Right lobe of liver (tissue), 6 donors: ENCODE data around the gene PIM3. TPM values are rescaled to one million over a fixed set of nuclear protein-coding genes. Genes with fewer than 3 reads are reported as not detected.
"Not testable (repeated sequence)": the region's sequence is repeated elsewhere in the genome, so short reads cannot be mapped to it uniquely, and the experiment has no call there.

Source experiments
- ATAC-seq, 4 donors: fragments of 200-7000 bp; cut with Tn5 transposase; one replicate each; pipeline ENCODE4 v1.9.1; 2020; ENCODE audit warnings: mild to moderate bottlenecking in 4 of 4, moderate library complexity in 4 of 4
- DNase-seq, 3 donors: peaks; one replicate each; pipeline ENCODE4 v3.0.0-alpha.2; 2020
- H3K27ac ChIP-seq, 3 donors: fragments of 200-600 bp; one replicate each; pipeline ENCODE4 v1.8.0; 2022
- H3K27me3 ChIP-seq, 2 donors: fragments of 200-600 bp; one replicate each; pipeline ENCODE4 v1.8.0; 2022
- H3K36me3 ChIP-seq, 4 donors: fragments of 200-600 bp; sonication (generic) in 1 of 4; one replicate each; pipeline versions ENCODE4 v1.5.1 to v1.8.0; 2017 to 2022; ENCODE audit warnings: control low read depth in 1 of 4
- H3K4me1 ChIP-seq, 4 donors: fragments of 200-600 bp; sonication (generic) in 1 of 4; one replicate each; pipeline versions ENCODE4 v1.5.1 to v1.8.0; 2017 to 2022; ENCODE audit warnings: control low read depth in 1 of 4
- H3K4me3 ChIP-seq, 3 donors: fragments of 200-600 bp; one replicate each; pipeline ENCODE4 v1.8.0; 2022
- H3K9me3 ChIP-seq, 4 donors: fragments of 200-600 bp; sonication (generic) in 1 of 4; one replicate each; pipeline versions ENCODE4 v1.5.1 to v1.8.0; 2017 to 2022; ENCODE audit warnings: control low read depth in 1 of 4
- CTCF ChIP-seq, 4 donors: fragments of 200-600 bp in 3 of 4; fragments of 450-650 bp in 1 of 4; IDR thresholded peaks; one replicate each; pipeline versions ENCODE4 v1.5.1 to v1.8.0; 2016 to 2022; ENCODE audit warnings: antibody characterized with exemption in 4 of 4, mild to moderate bottlenecking in 2 of 4
- POLR2A ChIP-seq: fragments of 450-650 bp; IDR thresholded peaks from one replicate; pipeline ENCODE4 v1.6.1; 2017; ENCODE audit warnings: antibody characterized with exemption, mild to moderate bottlenecking
- WGBS: methylation state at CpG from one replicate; pipeline ENCODE4 v1.1.6; 2018; ENCODE audit warnings: low coverage, low lambda C conversion rate; ENCODE audit not compliant: insufficient coverage; ENCODE audit errors: missing lambda C conversion rate; 5-methylcytosine and 5-hydroxymethylcytosine counted together
- intact Hi-C, 2 donors: fragments of 100-400 bp; cut with DNase I; formaldehyde crosslinking; loops; one replicate each; pipeline versions ENCODE4 v1.11.2 to v1.14.1; 2022
- total RNA-seq, 6 experiments: library from RNA; depleted of rRNA in 2 of 6; stranded (reverse); fragments of >200 nt in 2 of 6; fragmentation: NEBNext Ultra II Directional in 3 of 6; extraction: Animal tissue kit (Norgen Biotek cat#: 25700) in 3 of 6; gene quantifications; one replicate each; pipeline versions ENCODE4 v1.1.0 to v1.2.4, GENCODE V29; 2016 to 2023
- donor health status: DM: no; HTN: yes; CAD: no.
- donor health status: DM: no; HTN: no; CAD: no.
- donor health status: DM: no; HTN: no; CAD: no.
- donor health status: DM: no; HTN: yes; CAD: no.
- donor health status: DM: no; HTN: yes; CAD: no.

PIM3 gene
- total RNA-seq, 6 experiments from 2014 or later: 26.7 to 64.4 (median 32.8) TPM

GRCh38 chr22:49983148-49984042 is 22.8 kb downstream of the PIM3 start:
- TF ChIP-seq CTCF (IDR thresholded peaks at IDR 0.05) (peak in 3 of 4 donors; percentile 29 to 41 (median 38)), POLR2A (no peak)
- peaks cover 0 to 12% of the 10 kb centered on the region in 2 donors for H3K27me3 ChIP-seq
- no peaks in the 10 kb centered on the region for H3K9me3 ChIP-seq
- DNase-seq: peak in 1 of 3 donors; percentile 33
- no peak overlapping the region for H3K27ac ChIP-seq
- no peak overlapping the region for H3K4me3 ChIP-seq
- ATAC-seq: peak; percentile 23 to 60 (median 56)
- H3K36me3 ChIP-seq: no peaks in the 10 kb centered on the region
- intact Hi-C loops: no loop called here
- peaks cover 0 to 7% (median 0%) of the 10 kb centered on the region in 4 donors for H3K4me1 ChIP-seq
- WGBS: 0% methylated on average over 2 of the region's 90 CpGs

- TF ChIP-seq CTCF (IDR thresholded peaks at IDR 0.05) (no peak), POLR2A (no peak)
- no peaks in the 10 kb centered on the region for H3K9me3 ChIP-seq
- DNase-seq: no peak
- H3K27ac ChIP-seq: no peak overlapping the region
- peaks cover 0 to 7% (median 0%) of the 10 kb centered on the region in 4 donors for H3K4me1 ChIP-seq
- H3K27me3 ChIP-seq: peaks cover 0 to 12% of the 10 kb centered on the region in 2 donors
- intact Hi-C loops: no loop called here
- ATAC-seq: no peak
- H3K4me3 ChIP-seq: no peak overlapping the region
- no peaks in the 10 kb centered on the region for H3K36me3 ChIP-seq
- WGBS: 86% methylated on average over 2 of the region's 2 CpGs
These were observed 25.8 kb downstream of the PIM3 start for GRCh38 chr22:49986325-49986724.

- H3K9me3 ChIP-seq, ATAC-seq, H3K4me1 ChIP-seq, H3K27ac ChIP-seq, DNase-seq, H3K27me3 ChIP-seq, H3K4me3 ChIP-seq, H3K36me3 ChIP-seq: not testable (repeated sequence)
- intact Hi-C loops: loop anchor here in 1 of 2 donors (10.0 kb wide), 1 partner anchor 55 kb away; no protein-coding TSS in a partner anchor
- 65% methylated on average over 2 of the region's 24 CpGs for WGBS
These were observed 29.3 kb downstream of the PIM3 start for GRCh38 chr22:49989826-49990225.

GRCh38 chr22:49991167-49991566 is 30.6 kb downstream of the PIM3 start:
- WGBS: 72% methylated on average over 3 of the region's 6 CpGs
- H3K27me3 ChIP-seq: no peaks in the 10 kb centered on the region
- intact Hi-C loops: loop anchor here in 1 of 2 donors (10.0 kb wide), 1 partner anchor 56 kb away; no protein-coding TSS in a partner anchor
- no peak overlapping the region for H3K27ac ChIP-seq
- H3K4me1 ChIP-seq: no peaks in the 10 kb centered on the region
- TF ChIP-seq POLR2A (no peak), CTCF (IDR thresholded peaks at IDR 0.05) (no peak)
- no peaks in the 10 kb centered on the region for H3K9me3 ChIP-seq
- ATAC-seq (no peak), DNase-seq (no peak)
- no peak overlapping the region for H3K4me3 ChIP-seq
- H3K36me3 ChIP-seq: no peaks in the 10 kb centered on the region

- TF ChIP-seq POLR2A: no peak
- no peak for TF ChIP-seq CTCF (IDR thresholded peaks at IDR 0.05)
- H3K9me3 ChIP-seq: no peaks in the 10 kb centered on the region
- no peak for ATAC-seq
- intact Hi-C loops: loop anchor here in 1 of 2 donors (10.0 kb wide), 1 partner anchor 57 kb away; no protein-coding TSS in a partner anchor
- 77% methylated on average over 6 of the region's 7 CpGs for WGBS
- no peaks in the 10 kb centered on the region for H3K27me3 ChIP-seq
- no peaks in the 10 kb centered on the region for H3K4me1 ChIP-seq
- no peak for DNase-seq
- H3K36me3 ChIP-seq: no peaks in the 10 kb centered on the region
- no peak overlapping the region for H3K4me3 ChIP-seq
- no peak overlapping the region for H3K27ac ChIP-seq
These were observed 31.4 kb downstream of the PIM3 start for GRCh38 chr22:49991907-49992533.
